ENCODE results near the gene IRX5.

DNA sequence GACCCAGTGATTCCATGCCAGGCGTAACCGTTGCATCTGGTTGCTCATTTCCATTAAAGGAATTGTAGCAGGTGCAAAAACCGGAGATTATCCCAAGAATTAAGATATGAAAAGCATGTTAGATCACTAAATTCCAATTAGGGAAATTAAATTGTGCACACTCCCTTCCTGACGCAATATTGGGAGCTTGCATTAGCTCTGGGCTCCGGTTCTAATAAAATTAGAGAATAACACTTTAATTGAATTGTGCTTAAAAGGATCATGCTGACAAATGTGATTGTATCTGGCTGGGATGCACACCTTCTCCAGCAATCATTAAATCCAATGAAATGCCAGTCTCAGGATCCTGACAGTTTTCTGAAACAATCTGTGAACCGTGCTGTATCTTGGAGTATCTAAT is 38.1 kb downstream of the IRX5 start:
- TF ChIP-seq EZH2 (IDR thresholded peaks at IDR 0.05; ENCODE audit: low read depth, low read length, severe bottlenecking) (no peak), RAD21 (IDR thresholded peaks at IDR 0.05 in 1 of 2, conservative IDR thresholded peaks at IDR 0.05 in 1 of 2; ENCODE audit: low read depth in 2 of 2, low read length in 2 of 2) (no peak), BCL11A (IDR thresholded peaks at IDR 0.05; ENCODE audit: low read depth in 2 of 2, low read length in 2 of 2) (no peak)

Measured in H1 (cell line).